ENCODE results near the gene IL1RAPL2.
"Not testable (repeated sequence)": the region's sequence is repeated elsewhere in the genome, so short reads cannot be mapped to it uniquely, and the experiment has no call there.

DNA sequence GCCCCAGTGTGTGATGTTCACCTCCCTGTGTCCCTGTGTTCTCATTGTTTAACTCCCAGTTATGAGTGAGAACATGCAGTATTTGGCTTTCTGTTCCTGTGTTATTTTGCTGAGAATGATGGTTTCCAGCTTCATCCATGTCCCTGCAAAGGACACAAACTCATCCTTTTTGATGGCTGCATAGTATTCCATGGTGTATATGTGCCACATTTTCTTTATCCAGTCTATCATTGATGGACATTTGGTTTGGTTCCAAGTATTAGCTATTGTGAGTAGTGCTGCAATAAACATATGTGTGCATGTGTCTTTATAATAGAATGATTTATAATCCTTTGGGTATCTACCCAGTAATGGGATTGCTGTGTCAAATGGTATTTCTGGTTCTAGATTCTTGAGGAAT, 1239.7 kb downstream of the IL1RAPL2 start:
- TF ChIP-seq, protein P1, sequence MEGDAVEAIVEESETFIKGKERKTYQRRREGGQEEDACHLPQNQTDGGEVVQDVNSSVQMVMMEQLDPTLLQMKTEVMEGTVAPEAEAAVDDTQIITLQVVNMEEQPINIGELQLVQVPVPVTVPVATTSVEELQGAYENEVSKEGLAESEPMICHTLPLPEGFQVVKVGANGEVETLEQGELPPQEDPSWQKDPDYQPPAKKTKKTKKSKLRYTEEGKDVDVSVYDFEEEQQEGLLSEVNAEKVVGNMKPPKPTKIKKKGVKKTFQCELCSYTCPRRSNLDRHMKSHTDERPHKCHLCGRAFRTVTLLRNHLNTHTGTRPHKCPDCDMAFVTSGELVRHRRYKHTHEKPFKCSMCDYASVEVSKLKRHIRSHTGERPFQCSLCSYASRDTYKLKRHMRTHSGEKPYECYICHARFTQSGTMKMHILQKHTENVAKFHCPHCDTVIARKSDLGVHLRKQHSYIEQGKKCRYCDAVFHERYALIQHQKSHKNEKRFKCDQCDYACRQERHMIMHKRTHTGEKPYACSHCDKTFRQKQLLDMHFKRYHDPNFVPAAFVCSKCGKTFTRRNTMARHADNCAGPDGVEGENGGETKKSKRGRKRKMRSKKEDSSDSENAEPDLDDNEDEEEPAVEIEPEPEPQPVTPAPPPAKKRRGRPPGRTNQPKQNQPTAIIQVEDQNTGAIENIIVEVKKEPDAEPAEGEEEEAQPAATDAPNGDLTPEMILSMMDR (IDR thresholded peaks at IDR 0.05) = not testable (repeated sequence)
- TF ChIP-seq POLR2A (IDR thresholded peaks at IDR 0.05) = not testable (repeated sequence)
